GM23338 (cell line): Measurements from ENCODE around the gene UBASH3A. TPM values are rescaled to one million over a fixed set of nuclear protein-coding genes. Genes with fewer than 3 reads are reported as not detected.

Experiments
- ATAC-seq: fragments of 200-7000 bp; cut with Tn5 transposase; 3 replicates; pipeline ENCODE4 v1.9.1; 2020
- DNase-seq: peaks from one replicate; pipeline ENCODE4 v3.0.0-alpha.2; 2015; ENCODE audit warnings: low spot score
- H2AFZ ChIP-seq: fragments of 200-600 bp; sonication (generic); 2 replicates; pipeline ENCODE4 v1.8.0; 2016; ENCODE audit warnings: antibody characterized with exemption, mild to moderate bottlenecking, moderate library complexity
- H3F3A ChIP-seq: fragments of 200-600 bp; sonication (generic); replicated peaks from 2 replicates; pipeline ENCODE4 v1.8.0; 2017; ENCODE audit warnings: antibody characterized with exemption, mixed run types, low read depth
- H3K27ac ChIP-seq: fragments of 200-600 bp; sonication (generic); 2 replicates; pipeline ENCODE4 v1.6.1; 2016; ENCODE audit warnings: low read depth
- H3K27me3 ChIP-seq: fragments of 200-600 bp; sonication (generic); 2 replicates; pipeline ENCODE4 v1.8.0; 2016; ENCODE audit warnings: mild to moderate bottlenecking, mixed run types, moderate library complexity; ENCODE audit not compliant: insufficient read depth
- H3K36me3 ChIP-seq: fragments of 200-600 bp; sonication (generic); 2 replicates; pipeline ENCODE4 v1.8.0; 2016; ENCODE audit warnings: mild to moderate bottlenecking; ENCODE audit not compliant: insufficient read depth
- H3K4me1 ChIP-seq: fragments of 200-600 bp; sonication (generic); 2 replicates; pipeline ENCODE4 v1.8.0; 2016; ENCODE audit warnings: mild to moderate bottlenecking, moderate library complexity; ENCODE audit not compliant: insufficient read depth
- H3K4me2 ChIP-seq: fragments of 200-600 bp; sonication (generic); 2 replicates; pipeline ENCODE4 v1.7.1; 2017; ENCODE audit warnings: mixed run types
- H3K4me3 ChIP-seq: fragments of 200-600 bp; sonication (generic); 2 replicates; pipeline ENCODE4 v1.6.1; 2016; ENCODE audit warnings: mixed run types
- H3K79me2 ChIP-seq: fragments of 200-600 bp; sonication (generic); replicated peaks from 2 replicates; pipeline ENCODE4 v1.8.0; 2017; ENCODE audit warnings: mild to moderate bottlenecking; ENCODE audit not compliant: insufficient read depth
- H3K9me2 ChIP-seq: fragments of 200-600 bp; sonication (generic); 2 replicates; pipeline ENCODE4 v1.8.0; 2017; ENCODE audit not compliant: insufficient read depth
- H4K20me1 ChIP-seq: fragments of 200-600 bp; sonication (generic); replicated peaks from 2 replicates; pipeline ENCODE4 v1.8.0; 2017; ENCODE audit warnings: mild to moderate bottlenecking; ENCODE audit not compliant: insufficient read depth
- H3K27ac Mint-ChIP-seq: 2 replicates; pipeline ENCODE4 v1.8.0; 2020; ENCODE audit warnings: inconsistent platforms, mild to moderate bottlenecking, moderate library complexity, mixed read lengths
- H3K27me3 Mint-ChIP-seq: 3 replicates; pipeline ENCODE4 v1.8.0; 2022; ENCODE audit warnings: low read depth, mild to moderate bottlenecking, moderate library complexity, mixed read lengths, inconsistent platforms; ENCODE audit not compliant: insufficient read depth, poor library complexity
- H3K36me3 Mint-ChIP-seq: 3 replicates; pipeline ENCODE4 v1.8.0; 2021; ENCODE audit warnings: low read depth, mild to moderate bottlenecking, inconsistent platforms, moderate library complexity, mixed read lengths
- H3K4me1 Mint-ChIP-seq: 3 replicates; pipeline ENCODE4 v1.8.0; 2020; ENCODE audit warnings: mild to moderate bottlenecking, inconsistent platforms, mixed read lengths
- H3K4me3 Mint-ChIP-seq: 3 replicates; pipeline ENCODE4 v1.8.0; 2021; ENCODE audit warnings: moderate library complexity, mild to moderate bottlenecking, inconsistent platforms, mixed read lengths
- H3K9me3 Mint-ChIP-seq: 3 replicates; pipeline ENCODE4 v1.8.0; 2020; ENCODE audit warnings: moderate library complexity, mild to moderate bottlenecking, inconsistent platforms, mixed read lengths
- CREB1 ChIP-seq: fragments of 250-450 bp; sonication (Bioruptor Pico); IDR thresholded peaks from 2 replicates; pipeline ENCODE4 v1.5.0; 2020; ENCODE audit warnings: low read depth, mild to moderate bottlenecking, moderate library complexity
- CTCF ChIP-seq, 2 experiments: fragments of 200-600 bp in 1 of 2; sonication (generic) in 1 of 2; conservative IDR thresholded peaks; 2 replicates each; pipeline versions ENCODE4 v1.5.1 to v1.6.1; 2016 to 2017; ENCODE audit warnings: antibody characterized with exemption in 2 of 2, low read depth in 2 of 2, mild to moderate bottlenecking in 2 of 2, moderate library complexity in 1 of 2
- ETS1 ChIP-seq: IDR thresholded peaks from 2 replicates; pipeline ENCODE4 v1.6.1; 2016; ENCODE audit warnings: antibody characterized with exemption
- EZH2 ChIP-seq: fragments of 200-600 bp; sonication (generic); IDR thresholded peaks from one replicate; pipeline ENCODE4 v1.8.0; 2017; ENCODE audit warnings: antibody characterized with exemption, mild to moderate bottlenecking, low read depth; ENCODE audit not compliant: unreplicated experiment
- EZH2phosphoT487 ChIP-seq: fragments of 200-600 bp; sonication (generic); IDR thresholded peaks from one replicate; pipeline ENCODE4 v1.8.1; 2018; ENCODE audit warnings: antibody characterized with exemption; ENCODE audit not compliant: unreplicated experiment
- JUNB ChIP-seq: IDR thresholded peaks from one replicate; pipeline ENCODE4 v1.6.1; 2016; ENCODE audit warnings: antibody characterized with exemption; ENCODE audit not compliant: unreplicated experiment
- NANOG ChIP-seq: IDR thresholded peaks from 2 replicates; pipeline ENCODE4 v1.6.1; 2016; ENCODE audit warnings: antibody characterized with exemption, borderline replicate concordance
- POLR2AphosphoS5 ChIP-seq: IDR thresholded peaks from 2 replicates; pipeline ENCODE4 v1.6.1; 2016; ENCODE audit warnings: antibody characterized with exemption, low read depth
- REST ChIP-seq: IDR thresholded peaks from one replicate; pipeline ENCODE4 v1.6.1; 2018; ENCODE audit warnings: antibody characterized with exemption; ENCODE audit not compliant: unreplicated experiment
- STAT1 ChIP-seq: IDR thresholded peaks from one replicate; pipeline ENCODE4 v1.6.1; 2016; ENCODE audit warnings: antibody characterized with exemption; ENCODE audit not compliant: unreplicated experiment
- ZNF114 ChIP-seq: fragments of 250-450 bp; sonication (Bioruptor Pico); IDR thresholded peaks from 2 replicates; pipeline ENCODE4 v1.5.0; 2020; ENCODE audit warnings: mild to moderate bottlenecking, moderate library complexity
- ZNF331 ChIP-seq: fragments of 250-450 bp; sonication (Bioruptor Pico); IDR thresholded peaks from 2 replicates; pipeline ENCODE4 v1.5.0; 2020; ENCODE audit warnings: low read depth, mild to moderate bottlenecking, moderate library complexity
- ZNF462 ChIP-seq: fragments of 250-450 bp; sonication (Bioruptor Pico); IDR thresholded peaks from 2 replicates; pipeline ENCODE4 v1.5.0; 2020; ENCODE audit warnings: mild to moderate bottlenecking, moderate library complexity
- polyA plus RNA-seq: library from polyadenylated mRNA; unstranded; fragments of >200 nt; fragmentation: Nextera tagmentation; extraction: Ambion mirVana; gene quantifications from 2 replicates; pipeline ENCODE4 v1.2.1, GENCODE V29; 2016
- total RNA-seq: library from RNA; depleted of rRNA; stranded (reverse); fragments of >200 nt; shearing (Covaris generic); gene quantifications from 2 replicates; pipeline ENCODE4 v1.2.3, GENCODE V29; 2014

Gene UBASH3A
- total and polyA plus RNA-seq, 2 experiments from 2014 or later: not detected

- no peak overlapping the region for H3K4me3 Mint-ChIP-seq
- no peaks in the 10 kb centered on the region for H4K20me1 ChIP-seq
- H3K79me2 ChIP-seq: no peaks in the 10 kb centered on the region
- H3K27me3 Mint-ChIP-seq: peaks cover 7% of the 10 kb centered on the region
- H3K36me3 Mint-ChIP-seq: no peaks in the 10 kb centered on the region
- no peak overlapping the region for H3K27ac ChIP-seq
- no peaks in the 10 kb centered on the region for H3F3A ChIP-seq
- no peak overlapping the region for H2AFZ ChIP-seq
- TF ChIP-seq ETS1 (no peak), ZNF114 (no peak), CTCF (conservative IDR thresholded peaks at IDR 0.05; ENCODE audit: low read depth in 2 of 2) (no peak), STAT1 (no peak), CREB1 (CRISPR knock-in tag) (no peak), REST (no peak), ZNF462 (no peak), JUNB (no peak), ZNF331 (no peak), NANOG (no peak), POLR2AphosphoS5 (no peak), EZH2 (no peak), EZH2phosphoT487 (no peak)
- no peak overlapping the region for H3K27ac Mint-ChIP-seq
- no peaks in the 10 kb centered on the region for H3K9me2 ChIP-seq
- H3K4me1 Mint-ChIP-seq: peaks cover 7% of the 10 kb centered on the region
- H3K27me3 ChIP-seq: no peaks in the 10 kb centered on the region
- ATAC-seq (no peak), DNase-seq (no peak)
- no peak overlapping the region for H3K4me2 ChIP-seq
- H3K9me3 Mint-ChIP-seq: peaks cover 6% of the 10 kb centered on the region; the same call in 1 of the 3 replicates
- H3K36me3 ChIP-seq: no peaks in the 10 kb centered on the region
- H3K4me1 ChIP-seq: no peaks in the 10 kb centered on the region
- H3K4me3 ChIP-seq: no peak overlapping the region
These were observed 15.2 kb downstream of the UBASH3A start for GRCh38 chr21:42418886-42419285.
